ENCODE data around the gene UBE2J1. TPM values are rescaled to one million over a fixed set of nuclear protein-coding genes. Genes with fewer than 3 reads are reported as not detected.
A peak's percentile ranks its signal among the peaks of the same experiment; 100 is the strongest.

UBE2J1 gene
- total RNA-seq, 1 experiment from 2014 or later, result 23.3 TPM

DNA sequence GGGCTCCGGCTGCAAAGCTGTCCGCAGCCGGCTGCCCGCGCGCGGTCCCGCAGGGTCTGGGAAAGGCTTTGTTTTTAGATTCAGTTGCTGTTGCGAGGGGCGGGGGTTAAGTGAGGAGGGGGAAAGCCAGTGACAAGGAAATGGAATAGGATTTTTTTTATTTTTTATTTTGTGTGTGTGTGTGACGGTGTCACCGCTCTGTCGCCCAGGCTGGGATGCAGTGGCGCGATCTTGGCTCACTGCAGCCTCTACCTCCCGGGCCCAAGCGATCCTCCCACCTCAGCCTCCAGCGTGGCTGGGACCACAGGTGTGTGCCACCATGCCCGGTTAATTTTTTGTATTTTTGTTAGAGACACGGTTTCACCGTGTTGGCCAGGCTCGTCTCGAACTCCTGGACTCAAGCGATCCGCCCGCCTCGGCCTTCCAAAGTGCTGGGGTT is 615 bp upstream of the UBE2J1 start (continued):
- TF ChIP-seq YY1 (IDR thresholded peaks at IDR 0.05; ENCODE audit: extremely low read depth, insufficient replicate concordance, low read depth, low read length), result no peak
- no peak for TF ChIP-seq FOSL1 (IDR thresholded peaks at IDR 0.05; ENCODE audit: low read depth)
- no peak for TF ChIP-seq EGR1 (IDR thresholded peaks at IDR 0.05; ENCODE audit: low read depth)
- TF ChIP-seq ELF1 (IDR thresholded peaks at IDR 0.05; ENCODE audit: borderline replicate concordance, low read depth), result no peak
- TF ChIP-seq JUND (IDR thresholded peaks at IDR 0.05), result no peak
- TF ChIP-seq RAD21 (IDR thresholded peaks at IDR 0.05; ENCODE audit: low read depth), result no peak

DNA sequence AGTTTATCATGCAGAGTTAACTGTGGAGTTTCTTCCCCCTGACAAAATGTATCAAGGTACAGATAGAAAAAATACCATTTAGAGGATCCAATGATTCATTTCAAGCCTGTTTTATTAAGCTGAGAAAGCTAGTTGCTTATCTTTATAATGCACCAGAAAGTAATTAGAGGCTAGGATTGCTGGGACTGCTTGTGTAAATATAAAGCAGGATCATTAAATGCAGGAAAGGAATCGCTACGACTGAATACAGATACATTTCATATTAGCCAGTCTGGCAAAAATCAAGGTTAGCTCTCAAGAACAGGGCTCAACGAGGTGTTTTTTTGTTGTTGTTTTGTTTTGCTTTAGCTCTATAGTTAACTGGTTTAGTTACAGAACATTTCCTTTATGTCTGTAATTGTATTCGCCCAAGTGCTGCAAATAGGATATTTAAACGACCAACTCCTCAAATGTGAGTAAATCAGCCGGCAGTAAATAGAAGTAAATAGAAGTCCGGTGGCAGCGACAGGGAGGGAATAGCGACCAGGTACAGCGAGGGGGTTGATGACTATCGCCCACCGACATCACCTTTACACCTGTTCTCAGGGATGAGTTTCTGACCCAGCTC is 748 bp downstream of the UBE2J1 start:
- Histone ChIP-seq H3K27ac (ENCODE audit: low read depth, low read length) (peak overlapping the region; percentile 79; the same call in 1 of the 2 replicates), H4K20me1 (ENCODE audit: insufficient read depth) (no peaks in the 10 kb centered on the region), H3K36me3 (ENCODE audit: control insufficient read depth in 1 of 2, insufficient read depth in 2 of 2, low read length in 2 of 2) (no peaks in the 10 kb centered on the region), H3K9me3 (ENCODE audit: control insufficient read depth in 1 of 2, insufficient read depth in 1 of 2, low read depth in 1 of 2, low read length in 2 of 2) (no peaks in the 10 kb centered on the region), H3K79me2 (ENCODE audit: insufficient read depth, low read length) (peaks cover 51% of the 10 kb centered on the region), H3K9ac (ENCODE audit: low read length) (peak overlapping the region; percentile 85), H3K4me1 (ENCODE audit: control insufficient read depth in 1 of 2, insufficient read depth in 2 of 2, low read length in 2 of 2) (peaks cover 14 to 25% of the 10 kb centered on the region in 2 experiments), H3K9me2 (ENCODE audit: insufficient read depth) (no peaks in the 10 kb centered on the region), H3K4me2 (ENCODE audit: low read length) (peak overlapping the region; percentile 73), H3K4me3 (replicated peaks in 1 of 2; ENCODE audit: low read depth in 1 of 2, low read length in 2 of 2) (peak overlapping the region; percentile 64 to 71), H3K27me3 (ENCODE audit: insufficient read depth, low read length) (no peaks in the 10 kb centered on the region), H2AFZ (ENCODE audit: low read depth, low read length, poor library complexity, severe bottlenecking) (peak overlapping the region; percentile 29)
- TF ChIP-seq JUND (IDR thresholded peaks at IDR 0.05), result no peak
- 0 out of 2 replicates have a peak, but pooled peaks have one; percentile 19 for TF ChIP-seq SIN3A (IDR thresholded peaks at IDR 0.05; ENCODE audit: low read depth)
- no peak for TF ChIP-seq CTCF (IDR thresholded peaks at IDR 0.05 in 2 of 3, conservative IDR thresholded peaks at IDR 0.05 in 1 of 3; ENCODE audit: borderline replicate concordance in 1 of 3, insufficient read depth in 1 of 3, low read depth in 2 of 3, low read length in 2 of 3)
- TF ChIP-seq, protein P1, sequence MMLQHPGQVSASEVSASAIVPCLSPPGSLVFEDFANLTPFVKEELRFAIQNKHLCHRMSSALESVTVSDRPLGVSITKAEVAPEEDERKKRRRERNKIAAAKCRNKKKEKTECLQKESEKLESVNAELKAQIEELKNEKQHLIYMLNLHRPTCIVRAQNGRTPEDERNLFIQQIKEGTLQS (IDR thresholded peaks at IDR 0.05), result no peak
- POLR2A ChIA-PET, result interaction anchor here (1.0 kb wide), 2 partner anchors 10 to 53 kb away, joined by 3 read pairs; no protein-coding TSS in a partner anchor
- ATAC-seq, result no peak
- no peak for DNase-seq (ENCODE audit: low read depth, low spot score)
- RAD21 ChIA-PET (ENCODE audit: low non-redundant PET in 1 of 2, low total read pairs in 2 of 2, uncharacterized antibody in 2 of 2, unreplicated experiment in 2 of 2), result no interaction called here
- CTCF ChIA-PET, result interaction anchor here (1.0 to 1.5 kb wide), 2 partner anchors 16 to 20 kb away, joined by 3 to 8 read pairs; no protein-coding TSS in a partner anchor
- intact Hi-C loops (cut with micrococcal nuclease), result loop anchor here (5.0 kb wide), 1 partner anchor 54 kb away; no protein-coding TSS in a partner anchor
- TSS peak; percentile 61 for BruUV-seq (replicated peaks)
